ENCODE data around the gene SPIC.

GRCh38 chr12:101455685-101456084 lies 19.5 kb upstream of the SPIC start:
- TF ChIP-seq CTCF (IDR thresholded peaks at IDR 0.05) = no peak
- no peak for TF ChIP-seq POLR2AphosphoS5 (IDR thresholded peaks at IDR 0.05; ENCODE audit: low read depth, low read length)
- no peak for TF ChIP-seq REST (IDR thresholded peaks at IDR 0.05; ENCODE audit: insufficient read depth in 1 of 2, low read depth in 2 of 2, low read length in 1 of 2)
- TF ChIP-seq TCF7L2 (IDR thresholded peaks at IDR 0.05; ENCODE audit: low read depth, low read length) = no peak
